LoVo (cell line): Measurements from ENCODE around the gene BTBD9.

Source experiments
- DNase-seq: peaks from one replicate; pipeline ENCODE4 v3.0.0-alpha.2; 2016; ENCODE audit warnings: low spot score

The BTBD9 gene

GRCh38 chr6:38481211-38481836 is 158.4 kb downstream of the BTBD9 start:
- DNase-seq: no peak

- DNase-seq: no peak
Observed at GRCh38 chr6:38480036-38480435, 159.7 kb downstream of the BTBD9 start.

GRCh38 chr6:38479331-38479730 is 160.4 kb downstream of the BTBD9 start:
- DNase-seq: no peak

GRCh38 chr6:38477680-38478260 is 162.0 kb downstream of the BTBD9 start:
- no peak for DNase-seq

GRCh38 chr6:38476888-38477287 is 162.8 kb downstream of the BTBD9 start:
- DNase-seq: no peak

- no peak for DNase-seq
Observed at GRCh38 chr6:38476141-38476540, 163.6 kb downstream of the BTBD9 start.

GRCh38 chr6:38470548-38470947 is 169.2 kb downstream of the BTBD9 start:
- no peak for DNase-seq

- no peak for DNase-seq
Observed at GRCh38 chr6:38467566-38467965, 172.2 kb downstream of the BTBD9 start.

GRCh38 chr6:38460186-38460585 is 179.5 kb downstream of the BTBD9 start:
- no peak for DNase-seq

- DNase-seq: no peak
Observed at GRCh38 chr6:38459291-38459690, 180.4 kb downstream of the BTBD9 start.

- no peak for DNase-seq
Observed at GRCh38 chr6:38453861-38454260, 185.9 kb downstream of the BTBD9 start.

GRCh38 chr6:38452816-38453660 is 186.7 kb downstream of the BTBD9 start:
- no peak for DNase-seq

- DNase-seq: no peak
Observed at GRCh38 chr6:38450717-38451116, 189.0 kb downstream of the BTBD9 start.

- no peak for DNase-seq
Observed at GRCh38 chr6:38445925-38446324, 193.8 kb downstream of the BTBD9 start.

GRCh38 chr6:38445336-38445735 is 194.4 kb downstream of the BTBD9 start:
- no peak for DNase-seq

- no peak for DNase-seq
Observed at GRCh38 chr6:38443352-38444144, 196.2 kb downstream of the BTBD9 start.

GRCh38 chr6:38438097-38438496 is 201.6 kb downstream of the BTBD9 start:
- DNase-seq: no peak

GRCh38 chr6:38436726-38437465 is 202.8 kb downstream of the BTBD9 start:
- DNase-seq: no peak

GRCh38 chr6:38435330-38435729 is 204.4 kb downstream of the BTBD9 start:
- no peak for DNase-seq

GRCh38 chr6:38434051-38434450 is 205.7 kb downstream of the BTBD9 start:
- DNase-seq: no peak

GRCh38 chr6:38432479-38432878 is 207.2 kb downstream of the BTBD9 start:
- no peak for DNase-seq

GRCh38 chr6:38432079-38432478 is 207.7 kb downstream of the BTBD9 start:
- DNase-seq: no peak
